Keratinocyte (primary cell): ENCODE measurements around the gene PKP4. TPM values are rescaled to one million over a fixed set of nuclear protein-coding genes. Genes with fewer than 3 reads are reported as not detected.

ENCODE experiments used
- DNase-seq: peaks from one replicate; pipeline ENCODE4 v3.0.0-alpha.2; 2011; ENCODE audit warnings: low read depth, missing footprints, low spot score
- FAIRE-seq: peaks from 2 replicates; lab custom pipeline; 2011; peaks lifted over from hg19 to GRCh38; lab: Jason Lieb, UNC
- H2AFZ ChIP-seq: 2 replicates; pipeline ENCODE4 v1.6.0; 2012; ENCODE audit warnings: low read length, control low read depth, inconsistent platforms; ENCODE audit not compliant: control insufficient read depth
- H3K27ac ChIP-seq: 2 replicates; pipeline ENCODE4 v1.5.1; 2011; ENCODE audit warnings: low read length; ENCODE audit not compliant: control insufficient read depth, insufficient read depth
- H3K27me3 ChIP-seq: 3 replicates; pipeline ENCODE4 v1.6.0; 2011; ENCODE audit warnings: low read length; ENCODE audit not compliant: control insufficient read depth, insufficient read depth; ENCODE audit errors: extremely low read depth
- H3K36me3 ChIP-seq, 2 experiments: 2 replicates in 1 of 2; 3 replicates in 1 of 2; pipeline ENCODE4 v1.5.1; 2011; ENCODE audit warnings: low read length in 2 of 2, mild to moderate bottlenecking in 1 of 2; ENCODE audit not compliant: control insufficient read depth in 2 of 2, insufficient read depth in 2 of 2; ENCODE audit errors: extremely low read depth in 1 of 2
- H3K4me1 ChIP-seq: 3 replicates; pipeline ENCODE4 v1.5.1; 2011; ENCODE audit warnings: low read length; ENCODE audit not compliant: control insufficient read depth, insufficient read depth; ENCODE audit errors: extremely low read depth
- H3K4me2 ChIP-seq: 3 replicates; pipeline ENCODE4 v1.6.0; 2011; ENCODE audit warnings: low read depth, low read length; ENCODE audit not compliant: control insufficient read depth, insufficient read depth; ENCODE audit errors: extremely low read depth
- H3K4me3 ChIP-seq, 3 experiments: fragments of 200-600 bp in 1 of 3; sonication (generic) in 1 of 3; 2 replicates in 2 of 3; 3 replicates in 1 of 3; pipeline ENCODE4 v1.5.1; 2011 to 2016; ENCODE audit warnings: low read length in 3 of 3, mild to moderate bottlenecking in 3 of 3, control low read depth in 2 of 3, inconsistent platforms in 1 of 3, low read depth in 1 of 3, mixed read lengths in 1 of 3, mixed run types in 1 of 3, moderate library complexity in 1 of 3; ENCODE audit not compliant: control insufficient read depth in 2 of 3, insufficient read depth in 2 of 3; ENCODE audit errors: extremely low read depth in 1 of 3
- H3K79me2 ChIP-seq: 2 replicates; pipeline ENCODE4 v1.6.0; 2012; ENCODE audit warnings: low read length; ENCODE audit not compliant: control insufficient read depth, insufficient read depth
- H3K9ac ChIP-seq: 3 replicates; pipeline ENCODE4 v1.6.0; 2011; ENCODE audit warnings: low read length; ENCODE audit not compliant: control insufficient read depth, insufficient read depth; ENCODE audit errors: extremely low read depth
- H3K9me1 ChIP-seq: 3 replicates; pipeline ENCODE4 v1.6.0; 2011; ENCODE audit warnings: low read length; ENCODE audit not compliant: control insufficient read depth, insufficient read depth; ENCODE audit errors: extremely low read depth
- H3K9me3 ChIP-seq: 2 replicates; pipeline ENCODE4 v1.5.1; 2012; ENCODE audit warnings: low read depth, low read length; ENCODE audit not compliant: control insufficient read depth
- H4K20me1 ChIP-seq: 3 replicates; pipeline ENCODE4 v1.6.0; 2011; ENCODE audit warnings: low read length; ENCODE audit not compliant: control insufficient read depth, insufficient read depth; ENCODE audit errors: extremely low read depth
- CTCF ChIP-seq, 3 experiments: IDR thresholded peaks in 1 of 3; conservative IDR thresholded peaks in 1 of 3; optimal IDR thresholded peaks in 1 of 3; 2 replicates in 2 of 3; 3 replicates in 1 of 3; pipeline versions ENCODE3 to v1.5.1; 2011; ENCODE audit warnings: low read length in 3 of 3, mild to moderate bottlenecking in 3 of 3, moderate library complexity in 2 of 3, control low read depth in 1 of 3, inconsistent platforms in 1 of 3; ENCODE audit not compliant: insufficient read depth in 2 of 3; ENCODE audit errors: extremely low read depth in 1 of 3
- EZH2 ChIP-seq: IDR thresholded peaks from one replicate; pipeline ENCODE4 v1.6.1; 2012; ENCODE audit warnings: inconsistent platforms, mild to moderate bottlenecking, low read length, moderate library complexity
- dilution Hi-C: fragments of 300-500 bp; cut with MboI; formaldehyde crosslinking; loops from one replicate; pipeline ENCODE4 v1.7.0; 2020; ENCODE audit warnings: low sequenced_read_pairs; ENCODE audit not compliant: extremely low pct_ligation_motif_present
- polyA plus RNA-seq, 5 experiments: library from polyadenylated mRNA; depleted of rRNA in 3 of 5; stranded (reverse) in 3 of 5; stranded (forward) in 1 of 5; unstranded in 1 of 5; fragments of >200 nt; gene quantifications; 1 replicate in 1 of 5; 2 replicates in 3 of 5; 3 replicates in 1 of 5; pipeline versions ENCODE4 v1.2.1 to v1.2.3, GENCODE V29; 2011 to 2012; ENCODE audit warnings: missing spikeins in 2 of 5, low read depth in 1 of 5, low replicate concordance in 1 of 5

Gene PKP4
- polyA plus RNA-seq, 1 donor (not counting 4 experiments of a cell fraction or from before 2014, with no cell fraction given), result 43.8 TPM

- no peaks in the 10 kb centered on the region for H3K79me2 ChIP-seq
- H3K4me1 ChIP-seq, result no peaks in the 10 kb centered on the region
- peaks cover 5 to 14% of the 10 kb centered on the region in 2 experiments for H3K36me3 ChIP-seq
- H3K27ac ChIP-seq, result no peak overlapping the region
- dilution Hi-C loops, result no loop called here
- FAIRE-seq, result no peak
- DNase-seq, result no peak
- no peaks in the 10 kb centered on the region for H3K9me3 ChIP-seq
- H3K27me3 ChIP-seq, result no peaks in the 10 kb centered on the region
- H4K20me1 ChIP-seq, result no peaks in the 10 kb centered on the region
- H3K4me2 ChIP-seq, result no peak overlapping the region
- H3K9ac ChIP-seq, result no peak overlapping the region
- H3K9me1 ChIP-seq, result no peaks in the 10 kb centered on the region
- H3K4me3 ChIP-seq, result no peak overlapping the region
- TF ChIP-seq EZH2, result no peak
- H2AFZ ChIP-seq, result no peak overlapping the region
These were observed 199.9 kb downstream of the PKP4 start for GRCh38 chr2:158656492-158657229.

GRCh38 chr2:158658396-158658795, 201.6 kb downstream of the PKP4 start:
- H3K4me1 ChIP-seq, result no peaks in the 10 kb centered on the region
- DNase-seq (no peak), FAIRE-seq (no peak)
- H3K79me2 ChIP-seq, result no peaks in the 10 kb centered on the region
- H3K36me3 ChIP-seq, result peaks cover 21 to 25% of the 10 kb centered on the region in 2 experiments
- no peaks in the 10 kb centered on the region for H3K27me3 ChIP-seq
- peaks cover 3% of the 10 kb centered on the region for H4K20me1 ChIP-seq
- H3K9me3 ChIP-seq, result no peaks in the 10 kb centered on the region
- no peaks in the 10 kb centered on the region for H3K9me1 ChIP-seq
- no peak overlapping the region for H3K4me3 ChIP-seq
- TF ChIP-seq EZH2 (no peak), CTCF (optimal IDR thresholded peaks at IDR 0.05 in 1 of 3, IDR thresholded peaks at IDR 0.05 in 1 of 3, conservative IDR thresholded peaks at IDR 0.05 in 1 of 3; ENCODE audit: extremely low read depth in 1 of 3, insufficient read depth in 2 of 3, low read length in 3 of 3) (no peak)
- H3K27ac ChIP-seq, result no peak overlapping the region
- dilution Hi-C loops, result no loop called here
- H3K9ac ChIP-seq, result no peak overlapping the region
- no peak overlapping the region for H2AFZ ChIP-seq
- H3K4me2 ChIP-seq, result no peak overlapping the region
